Amniotic stem cell (primary cell): Measurements from ENCODE around the gene SRP9.

Source experiments
- DNase-seq: peaks from one replicate; lab custom pipeline; 2025; lab: John Stamatoyannopoulos, UW

SRP9 gene

GRCh38 chr1:225777583-225778336 is at the start of gene SRP9:
Gene SRP9 (plus strand): TSS chr1:225777826. CDS start chr1:225777941, 115 bp downstream.
- DNase-seq = peak; percentile 96

GRCh38 chr1:225731491-225731890 is 46.1 kb upstream of the SRP9 start:
- DNase-seq = no peak

- no peak for DNase-seq
These were observed 44.4 kb upstream of the SRP9 start for GRCh38 chr1:225733254-225733653.

- peak; percentile 90 for DNase-seq
These were observed 42.1 kb upstream of the SRP9 start for GRCh38 chr1:225735252-225736149.

GRCh38 chr1:225736437-225737098 is 41.1 kb upstream of the SRP9 start:
- DNase-seq = no peak

GRCh38 chr1:225737161-225737560 is 40.5 kb upstream of the SRP9 start:
- no peak for DNase-seq

- no peak for DNase-seq
These were observed 39.8 kb upstream of the SRP9 start for GRCh38 chr1:225737866-225738265.

GRCh38 chr1:225738763-225739162 is 38.9 kb upstream of the SRP9 start:
- DNase-seq = no peak

GRCh38 chr1:225739542-225740107 is 38.0 kb upstream of the SRP9 start:
- DNase-seq = no peak

- DNase-seq = no peak
These were observed 32.9 kb upstream of the SRP9 start for GRCh38 chr1:225744745-225745144.

GRCh38 chr1:225745273-225745672 is 32.4 kb upstream of the SRP9 start:
- DNase-seq = no peak

- DNase-seq = peak; percentile 64
These were observed 31.1 kb upstream of the SRP9 start for GRCh38 chr1:225746361-225747179.

- no peak for DNase-seq
These were observed 30.1 kb upstream of the SRP9 start for GRCh38 chr1:225747566-225747965.

GRCh38 chr1:225748529-225748928 is 29.1 kb upstream of the SRP9 start:
- DNase-seq = no peak

- DNase-seq = no peak
These were observed 27.9 kb upstream of the SRP9 start for GRCh38 chr1:225749706-225750105.

GRCh38 chr1:225750420-225750819 is 27.2 kb upstream of the SRP9 start:
- no peak for DNase-seq

GRCh38 chr1:225750875-225751824 is 26.5 kb upstream of the SRP9 start:
- no peak for DNase-seq

GRCh38 chr1:225752245-225752644 is 25.4 kb upstream of the SRP9 start:
- DNase-seq = no peak

GRCh38 chr1:225754940-225755641 is 22.5 kb upstream of the SRP9 start:
- DNase-seq = no peak
